GM12891 (cell line): ENCODE results near the gene NELL2.

Experiments used
- POLR2AphosphoS5 ChIP-seq: IDR thresholded peaks from 2 replicates; pipeline ENCODE4 v1.6.1; 2011; ENCODE audit warnings: low read depth, low read length, control low read depth
- TAF1 ChIP-seq: IDR thresholded peaks from 2 replicates; pipeline ENCODE4 v1.6.1; 2011; ENCODE audit warnings: low read depth, low read length, control low read depth

GRCh38 chr12:44509471-44509870, 366.6 kb downstream of the NELL2 start:
- TF ChIP-seq POLR2AphosphoS5: no peak
- no peak for TF ChIP-seq TAF1
